HG03378 (cell line): Measurements from ENCODE around the gene GINS2.

ENCODE experiments used
- ATAC-seq: cut with Tn5 transposase; IDR thresholded peaks from one replicate; pipeline ENCODE4 v1.9.1; 2021; ENCODE audit warnings: mild to moderate bottlenecking, moderate library complexity; ENCODE audit not compliant: unreplicated experiment

Gene GINS2

GRCh38 chr16:85716680-85717038 is 27.9 kb upstream of the GINS2 start:
- no peak for ATAC-seq

GRCh38 chr16:85716022-85716679 is 27.4 kb upstream of the GINS2 start:
- ATAC-seq: no peak

- ATAC-seq: no peak
Observed at GRCh38 chr16:85715169-85716021, 26.6 kb upstream of the GINS2 start.

GRCh38 chr16:85712801-85713200 is 24.0 kb upstream of the GINS2 start:
- no peak for ATAC-seq

GRCh38 chr16:85711982-85712587 is 23.3 kb upstream of the GINS2 start:
- no peak for ATAC-seq

- ATAC-seq: no peak
Observed at GRCh38 chr16:85710732-85711131, 22.0 kb upstream of the GINS2 start.

GRCh38 chr16:85709766-85710585 is 21.2 kb upstream of the GINS2 start:
- no peak for ATAC-seq

GRCh38 chr16:85708338-85708737 is 19.6 kb upstream of the GINS2 start:
- no peak for ATAC-seq

GRCh38 chr16:85707528-85708095 is 18.9 kb upstream of the GINS2 start:
- ATAC-seq: no peak

- no peak for ATAC-seq
Observed at GRCh38 chr16:85706449-85707034, 17.8 kb upstream of the GINS2 start.

- ATAC-seq: no peak
Observed at GRCh38 chr16:85704900-85705846, 16.4 kb upstream of the GINS2 start.

GRCh38 chr16:85704011-85704410 is 15.3 kb upstream of the GINS2 start:
- no peak for ATAC-seq

GRCh38 chr16:85699628-85700027 is 10.9 kb upstream of the GINS2 start:
- no peak for ATAC-seq

- no peak for ATAC-seq
Observed at GRCh38 chr16:85698935-85699558, 10.3 kb upstream of the GINS2 start.

GRCh38 chr16:85698459-85698891 is 9.7 kb upstream of the GINS2 start:
- ATAC-seq: no peak

GRCh38 chr16:85697431-85697830 is 8.7 kb upstream of the GINS2 start:
- no peak for ATAC-seq

GRCh38 chr16:85696781-85697180 is 8.0 kb upstream of the GINS2 start:
- no peak for ATAC-seq

- no peak for ATAC-seq
Observed at GRCh38 chr16:85695196-85696128, 6.7 kb upstream of the GINS2 start.
